Upper lobe of left lung (tissue), 6 donors: ENCODE results near the gene CSE1L. TPM values are rescaled to one million over a fixed set of nuclear protein-coding genes. Genes with fewer than 3 reads are reported as not detected.

Experiments used
- ATAC-seq, 2 donors: fragments of 200-7000 bp; cut with Tn5 transposase; one replicate each; pipeline ENCODE4 v1.9.1; 2022; ENCODE audit warnings: mild to moderate bottlenecking in 2 of 2, moderate library complexity in 2 of 2; ENCODE audit not compliant: low FRiP score in 2 of 2
- DNase-seq, 2 donors: peaks; one replicate each; pipeline ENCODE4 v3.0.0-alpha.2; 2019 to 2020
- H3K27ac ChIP-seq, 4 donors: fragments of 200-600 bp; sonication (generic); one replicate each; pipeline ENCODE4 v1.5.1; 2016 to 2019
- H3K27me3 ChIP-seq, 4 donors: fragments of 200-600 bp; sonication (generic); one replicate each; pipeline ENCODE4 v1.5.1; 2017 to 2019
- H3K36me3 ChIP-seq, 4 donors: fragments of 200-600 bp; sonication (generic); one replicate each; pipeline ENCODE4 v1.5.1; 2016 to 2019
- H3K4me1 ChIP-seq, 4 donors: fragments of 200-600 bp; sonication (generic); one replicate each; pipeline ENCODE4 v1.5.1; 2018 to 2019
- H3K4me3 ChIP-seq, 4 donors: fragments of 200-600 bp; sonication (generic); one replicate each; pipeline ENCODE4 v1.5.1; 2017 to 2019; ENCODE audit warnings: mild to moderate bottlenecking in 2 of 4, moderate library complexity in 1 of 4
- H3K9me3 ChIP-seq, 4 donors: fragments of 200-600 bp; sonication (generic); one replicate each; pipeline ENCODE4 v1.5.1; 2018 to 2019
- CTCF ChIP-seq, 6 experiments: fragments of 450-650 bp in 4 of 6; fragments of 200-600 bp in 2 of 6; sonication (generic) in 2 of 6; IDR thresholded peaks; one replicate each; pipeline ENCODE4 v1.5.1; 2016 to 2019; ENCODE audit warnings: antibody characterized with exemption in 6 of 6
- EP300 ChIP-seq, 4 donors: sonication (generic); formaldehyde crosslinking; IDR thresholded peaks; one replicate each; pipeline ENCODE4 v1.5.1; 2017; ENCODE audit warnings: antibody characterized with exemption in 4 of 4, control low read depth in 2 of 4
- POLR2A ChIP-seq, 4 donors: fragments of 450-650 bp; IDR thresholded peaks; one replicate each; pipeline ENCODE4 v1.5.1; 2016 to 2017; ENCODE audit warnings: antibody characterized with exemption in 4 of 4, mild to moderate bottlenecking in 2 of 4
- POLR2AphosphoS5 ChIP-seq, 2 donors: sonication (generic); formaldehyde crosslinking; IDR thresholded peaks; one replicate each; pipeline ENCODE4 v1.5.1; 2017; ENCODE audit warnings: antibody characterized with exemption in 2 of 2
- WGBS, 2 donors: methylation state at CpG; one replicate each; pipeline ENCODE4 v1.1.5; 2017 to 2018; 5-methylcytosine and 5-hydroxymethylcytosine counted together
- total RNA-seq, 6 donors: library from RNA; depleted of rRNA in 4 of 6; stranded (reverse); fragments of >200 nt in 4 of 6; gene quantifications; one replicate each; pipeline versions ENCODE4 v1.1.0 to v1.2.1, GENCODE V29; 2016 to 2021
- donor health status: DM: no; HTN: no; CAD: no; lungs with moderate emphysema.
- donor health status: DM: no; HTN: yes; CAD: no; lungs with severe emphysema.

The CSE1L gene
- total RNA-seq, 6 donors from 2014 or later = 10.4 to 40.4 (median 27.2) TPM

- ATAC-seq = no peak
- WGBS, 2 donors = 89 to 98% methylated on average over 5 of the region's 5 CpGs
- no peak overlapping the region for H3K4me3 ChIP-seq
- TF ChIP-seq CTCF (IDR thresholded peaks at IDR 0.05) = no peak
- no peak for TF ChIP-seq POLR2AphosphoS5 (IDR thresholded peaks at IDR 0.05)
- no peak for TF ChIP-seq EP300 (IDR thresholded peaks at IDR 0.05)
- no peak for TF ChIP-seq POLR2A (IDR thresholded peaks at IDR 0.05)
- H3K27ac ChIP-seq = no peak overlapping the region
- DNase-seq = no peak
- peaks cover 3 to 13% (median 9%) of the 10 kb centered on the region in 4 donors for H3K4me1 ChIP-seq
- H3K9me3 ChIP-seq = no peaks in the 10 kb centered on the region
- H3K27me3 ChIP-seq = no peaks in the 10 kb centered on the region
- H3K36me3 ChIP-seq = peaks cover 0 to 10% (median 0%) of the 10 kb centered on the region in 4 donors
These were observed 6.3 kb upstream of the CSE1L start for GRCh38 chr20:49039854-49040253.

GRCh38 chr20:49043000-49043399 is 3.1 kb upstream of the CSE1L start:
- Histone ChIP-seq H3K4me3 (no peak overlapping the region), H3K4me1 (peaks cover 16 to 31% (median 21%) of the 10 kb centered on the region in 4 donors), H3K27ac (no peak overlapping the region), H3K9me3 (no peaks in the 10 kb centered on the region), H3K27me3 (no peaks in the 10 kb centered on the region), H3K36me3 (no peaks in the 10 kb centered on the region)
- WGBS, 2 donors = 81 to 90% methylated on average over 5 of the region's 5 CpGs
- ATAC-seq (no peak), DNase-seq (no peak)
- no peak for TF ChIP-seq CTCF (IDR thresholded peaks at IDR 0.05)
- no peak for TF ChIP-seq POLR2AphosphoS5 (IDR thresholded peaks at IDR 0.05)
- TF ChIP-seq EP300 (IDR thresholded peaks at IDR 0.05) = no peak
- TF ChIP-seq POLR2A (IDR thresholded peaks at IDR 0.05) = no peak

GRCh38 chr20:49045440-49046086 is 549 bp upstream of the CSE1L start:
- TF ChIP-seq POLR2A (IDR thresholded peaks at IDR 0.05) (no peak), EP300 (IDR thresholded peaks at IDR 0.05) (no peak), CTCF (IDR thresholded peaks at IDR 0.05) (no peak), POLR2AphosphoS5 (IDR thresholded peaks at IDR 0.05) (no peak)
- Histone ChIP-seq H3K27ac (peak overlapping the region; percentile 91 to 98 (median 96)), H3K9me3 (no peaks in the 10 kb centered on the region), H3K27me3 (no peaks in the 10 kb centered on the region), H3K4me3 (peak overlapping the region; percentile 96 to 100 (median 98)), H3K4me1 (peaks cover 14 to 26% (median 17%) of the 10 kb centered on the region in 4 donors), H3K36me3 (no peaks in the 10 kb centered on the region)
- peak in 1 of 2 donors; percentile 62 for DNase-seq
- 2 to 3% methylated on average over 12 of the region's 12 CpGs for WGBS, 2 donors
- peak; percentile 39 to 52 for ATAC-seq

- H3K27ac ChIP-seq = no peak overlapping the region
- ATAC-seq (no peak), DNase-seq (no peak)
- no peak overlapping the region for H3K4me3 ChIP-seq
- H3K9me3 ChIP-seq = no peaks in the 10 kb centered on the region
- H3K4me1 ChIP-seq = peaks cover 5 to 23% (median 16%) of the 10 kb centered on the region in 4 donors
- no peaks in the 10 kb centered on the region for H3K27me3 ChIP-seq
- TF ChIP-seq EP300 (IDR thresholded peaks at IDR 0.05) = no peak
- H3K36me3 ChIP-seq = peaks cover 0 to 4% (median 0%) of the 10 kb centered on the region in 4 donors
- 93 to 97% methylated on average over 1 of the region's 1 CpG for WGBS, 2 donors
These were observed 6.2 kb downstream of the CSE1L start for GRCh38 chr20:49052334-49052733.

GRCh38 chr20:49054056-49054643 is 8.0 kb downstream of the CSE1L start:
- ATAC-seq = no peak
- 70 to 75% methylated on average over 4 of the region's 4 CpGs for WGBS, 2 donors

More at GRCh38 chr20:49054056-49054643, 8.0 kb downstream of the CSE1L start:
- H3K36me3 ChIP-seq = peaks cover 0 to 10% (median 2%) of the 10 kb centered on the region in 4 donors
- peaks cover 0 to 14% (median 9%) of the 10 kb centered on the region in 4 donors for H3K4me1 ChIP-seq
- TF ChIP-seq EP300 (IDR thresholded peaks at IDR 0.05) = no peak
- no peak for TF ChIP-seq CTCF (IDR thresholded peaks at IDR 0.05)
- TF ChIP-seq POLR2A (IDR thresholded peaks at IDR 0.05) = no peak
- no peak for TF ChIP-seq POLR2AphosphoS5 (IDR thresholded peaks at IDR 0.05)
- DNase-seq = no peak
- H3K27ac ChIP-seq = no peak overlapping the region
- H3K27me3 ChIP-seq = no peaks in the 10 kb centered on the region
- H3K4me3 ChIP-seq = no peak overlapping the region
- no peaks in the 10 kb centered on the region for H3K9me3 ChIP-seq
